IPS DF 19.7 (cell line): ENCODE data around the gene SETD1A.

Experiments used
- DNase-seq: peaks from one replicate; pipeline ENCODE4 v3.0.0-alpha.2; 2013; ENCODE audit warnings: low read depth, low spot score

The SETD1A gene

GRCh38 chr16:31020536-31020935, 63.0 kb downstream of the SETD1A start:
- DNase-seq = no peak

GRCh38 chr16:31022544-31023251, 65.1 kb downstream of the SETD1A start:
- DNase-seq = no peak

- no peak for DNase-seq
Observed at GRCh38 chr16:31023252-31023602, 65.7 kb downstream of the SETD1A start.

- no peak for DNase-seq
Observed at GRCh38 chr16:31023627-31024226, 66.2 kb downstream of the SETD1A start.

- no peak for DNase-seq
Observed at GRCh38 chr16:31025339-31025738, 67.8 kb downstream of the SETD1A start.

GRCh38 chr16:31029272-31029671, 71.7 kb downstream of the SETD1A start:
- no peak for DNase-seq

- no peak for DNase-seq
Observed at GRCh38 chr16:31031276-31031675, 73.7 kb downstream of the SETD1A start.

GRCh38 chr16:31032736-31033708, 75.5 kb downstream of the SETD1A start, which contains the start of gene STX4:
Gene STX4 (plus strand): TSS chr16:31033558. CDS start chr16:31033806, 248 bp downstream.
- DNase-seq = peak; percentile 95

- DNase-seq = no peak
Observed at GRCh38 chr16:31033709-31034492, 76.3 kb downstream of the SETD1A start.
